Esophagus squamous epithelium (tissue), 5 donors: ENCODE measurements around the gene POLN. TPM values are rescaled to one million over a fixed set of nuclear protein-coding genes. Genes with fewer than 3 reads are reported as not detected.

ENCODE experiments used
- DNase-seq: peaks from one replicate; lab custom pipeline; 2025; lab: John Stamatoyannopoulos, UW
- H3K27ac ChIP-seq, 4 donors: fragments of 200-600 bp; sonication (generic); one replicate each; pipeline ENCODE4 v1.5.1; 2016 to 2019; ENCODE audit warnings: mild to moderate bottlenecking in 1 of 4
- H3K27me3 ChIP-seq, 4 donors: fragments of 200-600 bp; sonication (generic); 1 replicate in 3 of 4; 2 replicates in 1 of 4; pipeline versions ENCODE4 v1.5.1 to v1.6.0; 2017 to 2021; ENCODE audit warnings: antibody characterized with exemption in 1 of 4
- H3K36me3 ChIP-seq, 3 donors: fragments of 200-600 bp; sonication (generic); one replicate each; pipeline ENCODE4 v1.5.1; 2016 to 2019
- H3K4me1 ChIP-seq, 3 donors: fragments of 200-600 bp; sonication (generic); one replicate each; pipeline ENCODE4 v1.5.1; 2017 to 2019
- H3K4me3 ChIP-seq, 4 donors: fragments of 200-600 bp; sonication (generic); 1 replicate in 3 of 4; 2 replicates in 1 of 4; pipeline ENCODE4 v1.5.1; 2016 to 2019; ENCODE audit warnings: mild to moderate bottlenecking in 2 of 4, moderate library complexity in 1 of 4
- H3K9me3 ChIP-seq, 3 donors: fragments of 200-600 bp; sonication (generic); one replicate each; pipeline ENCODE4 v1.5.1; 2016 to 2019
- CTCF ChIP-seq, 6 experiments: fragments of 450-650 bp in 4 of 6; fragments of 200-600 bp in 2 of 6; sonication (generic) in 2 of 6; IDR thresholded peaks; one replicate each; pipeline ENCODE4 v1.5.1; 2016 to 2019; ENCODE audit warnings: antibody characterized with exemption in 6 of 6, mild to moderate bottlenecking in 4 of 6, moderate library complexity in 4 of 6
- POLR2A ChIP-seq, 4 donors: fragments of 450-650 bp; IDR thresholded peaks; one replicate each; pipeline ENCODE4 v1.6.1; 2017; ENCODE audit warnings: antibody characterized with exemption in 4 of 4, mild to moderate bottlenecking in 4 of 4, moderate library complexity in 3 of 4
- WGBS, 2 donors: methylation state at CpG; one replicate each; pipeline ENCODE4 v1.1.5; 2018; 5-methylcytosine and 5-hydroxymethylcytosine counted together
- intact Hi-C: fragments of 100-400 bp; cut with DNase I; formaldehyde crosslinking; loops from one replicate; pipeline ENCODE4 v1.15.0; 2022
- total RNA-seq, 4 donors: library from RNA; depleted of rRNA; stranded (reverse); fragments of >200 nt; gene quantifications; one replicate each; pipeline ENCODE4 v1.1.0, GENCODE V29; 2016
- donor health status: DM: yes; HTN: yes; CAD: no.

The POLN gene
- total RNA-seq, 4 donors from 2014 or later: 0.19 to 1.5 (median 1.2) TPM

GRCh38 chr4:2060611-2061185 is 181.2 kb downstream of the POLN start:
- 7 to 20% methylated on average over 5 to 13 of the region's 54 CpGs for WGBS, 2 donors
- Histone ChIP-seq H3K27ac (no peak overlapping the region), H3K27me3 (peaks cover 9 to 98% (median 18%) of the 10 kb centered on the region in 4 donors)

GRCh38 chr4:2059726-2060602 is 182.0 kb downstream of the POLN start:
- intact Hi-C loops: no loop called here
- Histone ChIP-seq H3K27ac (no peak overlapping the region), H3K27me3 (peaks cover 9 to 97% (median 18%) of the 10 kb centered on the region in 4 donors), H3K4me3 (peak overlapping the region in 2 of 4 donors; percentile 44 to 66), H3K9me3 (no peaks in the 10 kb centered on the region), H3K36me3 (no peaks in the 10 kb centered on the region), H3K4me1 (peaks cover 0 to 36% (median 22%) of the 10 kb centered on the region in 3 donors)
- DNase-seq: no peak
- TF ChIP-seq POLR2A (IDR thresholded peaks at IDR 0.05) (no peak), CTCF (IDR thresholded peaks at IDR 0.05) (no peak)
- WGBS, 2 donors: 1% methylated on average over 27 of the region's 102 CpGs; no CpG with 5 or more reads in 1 of the 2 donors

More at GRCh38 chr4:2060611-2061185, 181.2 kb downstream of the POLN start:
- H3K36me3 ChIP-seq: no peaks in the 10 kb centered on the region
- H3K4me3 ChIP-seq: peak overlapping the region in 2 of 4 donors; percentile 15 to 66
- peaks cover 0 to 36% (median 22%) of the 10 kb centered on the region in 3 donors for H3K4me1 ChIP-seq
- intact Hi-C loops: no loop called here
- no peak for DNase-seq
- no peaks in the 10 kb centered on the region for H3K9me3 ChIP-seq
- TF ChIP-seq POLR2A (IDR thresholded peaks at IDR 0.05) (no peak), CTCF (IDR thresholded peaks at IDR 0.05) (peak in 1 of 6 experiments; percentile 21)

GRCh38 chr4:2059046-2059725 is 182.7 kb downstream of the POLN start, which contains the start of gene NAT8L:
Gene NAT8L, plus strand, starts transcription at chr4:2059327. Its CDS starts 185 bp downstream, at chr4:2059512.
- WGBS, 2 donors: no CpG with 5 or more reads among the region's 119 CpGs
- no peak for DNase-seq
- intact Hi-C loops: no loop called here

GRCh38 chr4:2058264-2059045 is 183.5 kb downstream of the POLN start:
- no peaks in the 10 kb centered on the region for H3K9me3 ChIP-seq
- peak overlapping the region in 3 of 4 donors; percentile 25 to 66 (median 44) for H3K4me3 ChIP-seq
- H3K4me1 ChIP-seq: peaks cover 0 to 28% (median 22%) of the 10 kb centered on the region in 3 donors
- H3K36me3 ChIP-seq: no peaks in the 10 kb centered on the region
- 0% methylated on average over 1 of the region's 93 CpGs; no CpG with 5 or more reads in 1 of the 2 donors for WGBS, 2 donors
- no peak for DNase-seq
- H3K27me3 ChIP-seq: peaks cover 9 to 98% (median 18%) of the 10 kb centered on the region in 4 donors
- TF ChIP-seq POLR2A (IDR thresholded peaks at IDR 0.05) (no peak), CTCF (IDR thresholded peaks at IDR 0.05) (no peak)
- intact Hi-C loops: no loop called here
- H3K27ac ChIP-seq: no peak overlapping the region

More at GRCh38 chr4:2059046-2059725, 182.7 kb downstream of the POLN start, which contains the start of gene NAT8L:
- no peaks in the 10 kb centered on the region for H3K9me3 ChIP-seq
- peaks cover 9 to 98% (median 18%) of the 10 kb centered on the region in 4 donors for H3K27me3 ChIP-seq
- H3K4me3 ChIP-seq: peak within 1 kb of the TSS in 3 of 4 donors; percentile 25 to 66 (median 44)
- H3K27ac ChIP-seq: no peak within 1 kb of the TSS
- no peaks in the 10 kb centered on the region for H3K36me3 ChIP-seq
- H3K4me1 ChIP-seq: peaks cover 0 to 29% (median 22%) of the 10 kb centered on the region in 3 donors
- no peak for TF ChIP-seq POLR2A (IDR thresholded peaks at IDR 0.05)
- TF ChIP-seq CTCF (IDR thresholded peaks at IDR 0.05): no peak
